PFSK-1 (cell line): Measurements from ENCODE around the gene SNORC.

Source experiments
- FOXP2 ChIP-seq: optimal IDR thresholded peaks from 2 replicates; pipeline ENCODE3; 2011; ENCODE audit warnings: borderline replicate concordance, control low read depth, inconsistent platforms; ENCODE audit not compliant: insufficient read depth; ENCODE audit errors: extremely low read length, extremely low read depth
- POLR2AphosphoS5 ChIP-seq: IDR thresholded peaks from 2 replicates; pipeline ENCODE4 v1.6.1; 2012; ENCODE audit warnings: low read depth, mild to moderate bottlenecking, control low read depth, low read length, moderate library complexity
- SIN3A ChIP-seq: IDR thresholded peaks from 2 replicates; pipeline ENCODE4 v1.6.1; 2012; ENCODE audit warnings: mild to moderate bottlenecking, low read length, moderate library complexity, borderline replicate concordance; ENCODE audit not compliant: insufficient read depth
- TAF1 ChIP-seq: IDR thresholded peaks from 2 replicates; pipeline ENCODE4 v1.6.1; 2012; ENCODE audit warnings: low read length, control low read depth, borderline replicate concordance; ENCODE audit not compliant: insufficient read depth
- TF ChIP-seq, protein P1 (sequence below), 2 experiments: IDR thresholded peaks; 2 replicates each; pipeline versions ENCODE4 v1.6.1 to v1.8.0; 2011 to 2012; ENCODE audit warnings: low read depth in 2 of 2, low read length in 2 of 2, control low read depth in 1 of 2, inconsistent platforms in 1 of 2, mild to moderate bottlenecking in 1 of 2, moderate library complexity in 1 of 2; ENCODE audit not compliant: insufficient read depth in 1 of 2

SNORC gene

DNA sequence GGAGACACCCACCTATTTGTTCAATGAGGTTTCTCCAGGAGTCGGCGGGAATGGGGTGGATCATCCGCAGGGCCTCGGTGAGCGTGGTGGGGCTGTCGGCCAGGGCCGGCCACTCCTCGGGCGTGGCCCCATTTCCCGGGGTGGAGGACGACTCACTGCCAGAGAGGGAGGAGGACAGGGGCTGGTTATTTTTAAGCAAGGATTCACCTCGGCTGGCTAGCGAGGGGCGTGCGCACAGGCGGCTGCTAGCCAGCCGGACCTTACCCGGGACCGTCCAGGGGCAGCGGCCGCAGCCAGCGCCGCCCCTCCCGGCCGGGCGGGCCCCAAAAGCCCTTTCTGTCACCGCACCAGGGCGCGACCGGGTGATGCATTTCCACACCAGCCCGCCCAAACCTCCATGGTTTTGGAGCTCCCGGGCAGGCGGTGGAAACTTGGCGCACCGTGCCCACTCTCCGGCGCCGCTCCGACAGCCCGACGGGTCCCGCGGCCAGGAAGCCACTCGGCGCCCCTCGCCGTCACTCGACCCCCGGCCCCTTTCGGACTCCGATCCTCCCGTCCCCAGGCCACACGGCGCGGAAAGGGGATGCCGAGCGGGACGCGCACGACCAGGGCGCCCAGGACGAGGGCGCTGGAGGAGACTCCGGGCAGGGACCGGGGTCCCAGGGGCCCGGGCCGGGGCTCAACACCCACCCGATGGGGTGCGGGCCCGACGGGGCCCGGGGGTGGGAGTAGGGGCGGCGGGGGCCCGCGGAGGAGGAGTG lies 57.1 kb downstream of the SNORC start:
- no peak for TF ChIP-seq SIN3A
- TF ChIP-seq, protein P1, sequence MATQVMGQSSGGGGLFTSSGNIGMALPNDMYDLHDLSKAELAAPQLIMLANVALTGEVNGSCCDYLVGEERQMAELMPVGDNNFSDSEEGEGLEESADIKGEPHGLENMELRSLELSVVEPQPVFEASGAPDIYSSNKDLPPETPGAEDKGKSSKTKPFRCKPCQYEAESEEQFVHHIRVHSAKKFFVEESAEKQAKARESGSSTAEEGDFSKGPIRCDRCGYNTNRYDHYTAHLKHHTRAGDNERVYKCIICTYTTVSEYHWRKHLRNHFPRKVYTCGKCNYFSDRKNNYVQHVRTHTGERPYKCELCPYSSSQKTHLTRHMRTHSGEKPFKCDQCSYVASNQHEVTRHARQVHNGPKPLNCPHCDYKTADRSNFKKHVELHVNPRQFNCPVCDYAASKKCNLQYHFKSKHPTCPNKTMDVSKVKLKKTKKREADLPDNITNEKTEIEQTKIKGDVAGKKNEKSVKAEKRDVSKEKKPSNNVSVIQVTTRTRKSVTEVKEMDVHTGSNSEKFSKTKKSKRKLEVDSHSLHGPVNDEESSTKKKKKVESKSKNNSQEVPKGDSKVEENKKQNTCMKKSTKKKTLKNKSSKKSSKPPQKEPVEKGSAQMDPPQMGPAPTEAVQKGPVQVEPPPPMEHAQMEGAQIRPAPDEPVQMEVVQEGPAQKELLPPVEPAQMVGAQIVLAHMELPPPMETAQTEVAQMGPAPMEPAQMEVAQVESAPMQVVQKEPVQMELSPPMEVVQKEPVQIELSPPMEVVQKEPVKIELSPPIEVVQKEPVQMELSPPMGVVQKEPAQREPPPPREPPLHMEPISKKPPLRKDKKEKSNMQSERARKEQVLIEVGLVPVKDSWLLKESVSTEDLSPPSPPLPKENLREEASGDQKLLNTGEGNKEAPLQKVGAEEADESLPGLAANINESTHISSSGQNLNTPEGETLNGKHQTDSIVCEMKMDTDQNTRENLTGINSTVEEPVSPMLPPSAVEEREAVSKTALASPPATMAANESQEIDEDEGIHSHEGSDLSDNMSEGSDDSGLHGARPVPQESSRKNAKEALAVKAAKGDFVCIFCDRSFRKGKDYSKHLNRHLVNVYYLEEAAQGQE (IDR thresholded peaks at IDR 0.05; ENCODE audit: insufficient read depth in 1 of 2, low read depth in 2 of 2, low read length in 2 of 2), result no peak

- TF ChIP-seq POLR2AphosphoS5 (no peak), SIN3A (no peak), TAF1 (no peak), FOXP2 (no peak)
- TF ChIP-seq, protein P1 (IDR thresholded peaks at IDR 0.05; ENCODE audit: insufficient read depth in 1 of 2, low read depth in 2 of 2, low read length in 2 of 2), result no peak
Measured at GRCh38 chr2:232927793-232928550, 57.9 kb downstream of the SNORC start.
